ENCODE measurements around the gene SHB.

GRCh38 chr9:37959976-37960375 is 109.1 kb downstream of the SHB start:
- TF ChIP-seq CTCF (IDR thresholded peaks at IDR 0.05) (no peak), POLR2A (IDR thresholded peaks at IDR 0.05) (no peak)

Measured in lower leg skin (tissue), 3 donors.